ENCODE measurements around the gene TRAF5. TPM values are rescaled to one million over a fixed set of nuclear protein-coding genes. Genes with fewer than 3 reads are reported as not detected.

Gene TRAF5
- total RNA-seq, 1 donor from 2014 or later: 12.1 TPM

- Mint-ChIP-seq H3K27ac (ENCODE audit: unreplicated experiment) (no peak overlapping the region), H3K4me3 (peak overlapping the region; percentile 89)
- DNase-seq (ENCODE audit: low read depth, low spot score): no peak
These were observed 1.4 kb upstream of the TRAF5 start for GRCh38 chr1:211324992-211325775.

GRCh38 chr1:211326140-211326527, 499 bp upstream of the TRAF5 start:
- peak overlapping the region; percentile 89 for H3K4me3 Mint-ChIP-seq
- TF ChIP-seq CTCF (conservative IDR thresholded peaks at IDR 0.05): no peak
- H3K27ac Mint-ChIP-seq (ENCODE audit: unreplicated experiment): peak overlapping the region; percentile 82
- no peak for DNase-seq (ENCODE audit: low read depth, low spot score)
- H3K36me3 Mint-ChIP-seq (ENCODE audit: low read depth): no peaks in the 10 kb centered on the region
- peaks cover 25% of the 10 kb centered on the region for H3K27me3 Mint-ChIP-seq (ENCODE audit: low read depth)
- peaks cover 27% of the 10 kb centered on the region for H3K4me1 Mint-ChIP-seq
- no peaks in the 10 kb centered on the region for H3K9me3 Mint-ChIP-seq

More at GRCh38 chr1:211324992-211325775, 1.4 kb upstream of the TRAF5 start:
- no peaks in the 10 kb centered on the region for H3K9me3 Mint-ChIP-seq
- peaks cover 25% of the 10 kb centered on the region for H3K27me3 Mint-ChIP-seq (ENCODE audit: low read depth)
- H3K36me3 Mint-ChIP-seq (ENCODE audit: low read depth): no peaks in the 10 kb centered on the region
- no peak for TF ChIP-seq CTCF (conservative IDR thresholded peaks at IDR 0.05)
- peaks cover 19% of the 10 kb centered on the region for H3K4me1 Mint-ChIP-seq

GRCh38 chr1:211327346-211327921, 801 bp downstream of the TRAF5 start:
- peaks cover 38% of the 10 kb centered on the region for H3K4me1 Mint-ChIP-seq
- no peaks in the 10 kb centered on the region for H3K9me3 Mint-ChIP-seq
- H3K4me3 Mint-ChIP-seq: peak overlapping the region; percentile 90
- DNase-seq (ENCODE audit: low read depth, low spot score): no peak
- H3K27me3 Mint-ChIP-seq (ENCODE audit: low read depth): peaks cover 21% of the 10 kb centered on the region
- H3K27ac Mint-ChIP-seq (ENCODE audit: unreplicated experiment): no peak overlapping the region
- H3K36me3 Mint-ChIP-seq (ENCODE audit: low read depth): no peaks in the 10 kb centered on the region
- no peak for TF ChIP-seq CTCF (conservative IDR thresholded peaks at IDR 0.05)

- peak overlapping the region; percentile 90 for H3K4me3 Mint-ChIP-seq
- H3K4me1 Mint-ChIP-seq: peaks cover 40% of the 10 kb centered on the region
- peaks cover 21% of the 10 kb centered on the region for H3K27me3 Mint-ChIP-seq (ENCODE audit: low read depth)
- no peaks in the 10 kb centered on the region for H3K9me3 Mint-ChIP-seq
- H3K27ac Mint-ChIP-seq (ENCODE audit: unreplicated experiment): no peak overlapping the region
- DNase-seq (ENCODE audit: low read depth, low spot score): no peak
- H3K36me3 Mint-ChIP-seq (ENCODE audit: low read depth): no peaks in the 10 kb centered on the region
- no peak for TF ChIP-seq CTCF (conservative IDR thresholded peaks at IDR 0.05)
These were observed 1.6 kb downstream of the TRAF5 start for GRCh38 chr1:211328084-211328694.

GRCh38 chr1:211328866-211329475, 2.3 kb downstream of the TRAF5 start:
- Mint-ChIP-seq H3K27ac (ENCODE audit: unreplicated experiment) (no peak overlapping the region), H3K4me3 (peak overlapping the region; percentile 90), H3K9me3 (no peaks in the 10 kb centered on the region), H3K4me1 (peaks cover 40% of the 10 kb centered on the region), H3K36me3 (ENCODE audit: low read depth) (no peaks in the 10 kb centered on the region), H3K27me3 (ENCODE audit: low read depth) (peaks cover 21% of the 10 kb centered on the region)
- no peak for TF ChIP-seq CTCF (conservative IDR thresholded peaks at IDR 0.05)
- no peak for DNase-seq (ENCODE audit: low read depth, low spot score)
